Transverse colon (tissue), 3 donors: ENCODE results near the gene DGKZ.
"Not testable (repeated sequence)": the region's sequence is repeated elsewhere in the genome, so short reads cannot be mapped to it uniquely, and the experiment has no call there.

Experiments
- CTCF ChIP-seq, 5 experiments: fragments of 200-600 bp in 3 of 5; fragments of 450-650 bp in 2 of 5; sonication (generic) in 3 of 5; IDR thresholded peaks; 1 replicate in 2 of 5; 2 replicates in 3 of 5; pipeline ENCODE4 v1.5.1; 2016 to 2017; ENCODE audit warnings: antibody characterized with exemption in 5 of 5, inconsistent platforms in 3 of 5, mild to moderate bottlenecking in 2 of 5, moderate library complexity in 1 of 5
- POLR2A ChIP-seq: fragments of 450-650 bp; IDR thresholded peaks from one replicate; pipeline ENCODE4 v1.6.1; 2016; ENCODE audit warnings: antibody characterized with exemption, mild to moderate bottlenecking, moderate library complexity

GRCh38 chr11:46371262-46371661, 24.0 kb downstream of the DGKZ start:
- not testable (repeated sequence) for TF ChIP-seq POLR2A; CTCF (IDR thresholded peaks at IDR 0.05)
